Dermis lymphatic vessel endothelial cell (primary cell): ENCODE data around the gene SPP1. TPM values are rescaled to one million over a fixed set of nuclear protein-coding genes. Genes with fewer than 3 reads are reported as not detected.

ENCODE experiments used
- total RNA-seq: library from RNA; depleted of rRNA; stranded (reverse); fragments of >200 nt; gene quantifications from 2 replicates; pipeline ENCODE4 v1.2.1, GENCODE V29; 2014

Gene SPP1
- not detected in 2 replicates for total RNA-seq

DNA sequence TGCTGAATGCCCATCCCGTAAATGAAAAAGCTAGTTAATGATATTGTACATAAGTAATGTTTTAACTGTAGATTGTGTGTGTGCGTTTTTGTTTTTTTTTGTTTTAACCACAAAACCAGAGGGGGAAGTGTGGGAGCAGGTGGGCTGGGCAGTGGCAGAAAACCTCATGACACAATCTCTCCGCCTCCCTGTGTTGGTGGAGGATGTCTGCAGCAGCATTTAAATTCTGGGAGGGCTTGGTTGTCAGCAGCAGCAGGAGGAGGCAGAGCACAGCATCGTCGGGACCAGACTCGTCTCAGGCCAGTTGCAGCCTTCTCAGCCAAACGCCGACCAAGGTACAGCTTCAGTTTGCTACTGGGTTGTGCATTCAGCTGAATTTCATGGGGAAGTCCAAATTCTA lies at the start of gene SPP1:
SPP1 (plus strand) TSS at position 249 of the 400 bp plus-strand sequence. CDS start 1,182 bp downstream, outside the sequence.

DNA sequence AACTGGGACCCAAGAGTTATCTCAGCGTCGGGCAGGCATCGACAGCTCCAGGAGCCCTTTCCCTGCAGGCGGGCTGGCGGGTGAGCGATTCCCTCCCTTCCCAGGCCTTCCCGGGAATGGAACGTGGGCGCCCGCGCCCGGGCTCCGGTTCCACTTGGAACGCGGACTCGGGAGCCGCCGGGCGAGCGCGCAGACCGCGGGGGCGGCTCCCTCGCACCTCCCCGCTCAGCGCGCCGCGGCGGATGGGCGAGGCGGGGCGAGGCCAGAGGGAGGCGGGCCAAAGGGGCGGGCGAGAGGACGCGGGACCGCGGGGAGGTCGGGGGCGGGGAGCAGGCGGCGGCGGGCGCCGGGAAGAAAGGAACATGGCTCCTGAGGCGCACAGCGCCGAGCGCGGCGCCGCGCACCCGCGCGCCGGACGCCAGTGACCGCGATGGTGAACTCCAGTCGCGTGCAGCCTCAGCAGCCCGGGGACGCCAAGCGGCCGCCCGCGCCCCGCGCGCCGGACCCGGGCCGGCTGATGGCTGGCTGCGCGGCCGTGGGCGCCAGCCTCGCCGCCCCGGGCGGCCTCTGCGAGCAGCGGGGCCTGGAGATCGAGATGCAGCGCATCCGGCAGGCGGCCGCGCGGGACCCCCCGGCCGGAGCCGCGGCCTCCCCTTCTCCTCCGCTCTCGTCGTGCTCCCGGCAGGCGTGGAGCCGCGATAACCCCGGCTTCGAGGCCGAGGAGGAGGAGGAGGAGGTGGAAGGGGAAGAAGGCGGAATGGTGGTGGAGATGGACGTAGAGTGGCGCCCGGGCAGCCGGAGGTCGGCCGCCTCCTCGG lies 32.0 kb downstream of the SPP1 start, which contains the start of gene PKD2:
PKD2 (plus strand) TSS at position 332 of the 818 bp plus-strand sequence; CDS start at position 431, 99 bp downstream.

Other genes starting within 250 kb of the SPP1 start
- gene IBSP, start 176.2 kb upstream of the SPP1 start, total RNA-seq, result not detected in 2 replicates
- gene MEPE, start 142.7 kb upstream of the SPP1 start, total RNA-seq, result not detected in 2 replicates
- 23.9 and 26.4 TPM in 2 replicates for gene PKD2, start 31.9 kb downstream of the SPP1 start, total RNA-seq
- gene ABCG2, start 182.9 kb downstream of the SPP1 start, total RNA-seq, result 6.1 and 9.2 TPM in 2 replicates